MM.1S (cell line): ENCODE measurements around the gene CDKL5.

Experiments used
- DNase-seq: peaks from one replicate; pipeline ENCODE4 v3.0.0-alpha.2; 2015
- H2AFZ ChIP-seq: fragments of 300-600 bp; sonication (generic); 2 replicates; pipeline ENCODE4 v1.6.0; 2016; ENCODE audit warnings: antibody characterized with exemption, low read length
- H3F3A ChIP-seq: fragments of 300-600 bp; sonication (generic); 2 replicates; pipeline ENCODE4 v1.6.1; 2016; ENCODE audit warnings: mild to moderate bottlenecking, antibody characterized with exemption, low read length, moderate library complexity, mixed read lengths; ENCODE audit not compliant: insufficient read depth
- H3K27ac ChIP-seq: fragments of 300-600 bp; sonication (generic); 2 replicates; pipeline ENCODE4 v1.5.1; 2016; ENCODE audit warnings: mild to moderate bottlenecking, low read length
- H3K27me3 ChIP-seq: fragments of 300-600 bp; sonication (generic); replicated peaks from 2 replicates; pipeline ENCODE4 v1.6.0; 2016; ENCODE audit warnings: low read length; ENCODE audit not compliant: insufficient read depth
- H3K36me3 ChIP-seq: fragments of 300-600 bp; sonication (generic); replicated peaks from 2 replicates; pipeline ENCODE4 v1.6.1; 2016; ENCODE audit warnings: mild to moderate bottlenecking, low read length, mixed read lengths; ENCODE audit not compliant: insufficient read depth
- H3K4me1 ChIP-seq: fragments of 300-600 bp; sonication (generic); 2 replicates; pipeline ENCODE4 v1.6.1; 2016; ENCODE audit warnings: low read length, mixed read lengths
- H3K4me2 ChIP-seq: fragments of 300-600 bp; sonication (generic); 2 replicates; pipeline ENCODE4 v1.6.0; 2016; ENCODE audit warnings: low read depth, low read length
- H3K4me3 ChIP-seq: fragments of 300-600 bp; sonication (generic); 2 replicates; pipeline ENCODE4 v1.5.1; 2016; ENCODE audit warnings: low read length, mixed read lengths
- H3K79me2 ChIP-seq: fragments of 300-600 bp; sonication (generic); 2 replicates; pipeline ENCODE4 v1.6.1; 2016; ENCODE audit warnings: mixed run types, low read length, mixed read lengths
- H3K9ac ChIP-seq: fragments of 300-600 bp; sonication (generic); 2 replicates; pipeline ENCODE4 v1.6.1; 2016; ENCODE audit warnings: low read length, mixed read lengths
- H3K9me2 ChIP-seq: fragments of 300-600 bp; sonication (generic); replicated peaks from 2 replicates; pipeline ENCODE4 v1.6.1; 2016; ENCODE audit warnings: mild to moderate bottlenecking, low read length, mixed read lengths; ENCODE audit not compliant: insufficient read depth
- H3K9me3 ChIP-seq: fragments of 300-600 bp; sonication (generic); replicated peaks from 2 replicates; pipeline ENCODE4 v1.6.1; 2016; ENCODE audit warnings: mild to moderate bottlenecking, low read length, mixed read lengths; ENCODE audit not compliant: insufficient read depth
- H4K20me1 ChIP-seq: fragments of 300-600 bp; sonication (generic); 2 replicates; pipeline ENCODE4 v1.6.1; 2016; ENCODE audit warnings: mild to moderate bottlenecking, low read length, moderate library complexity, mixed read lengths; ENCODE audit not compliant: insufficient read depth
- CTCF ChIP-seq: fragments of 300-600 bp; sonication (generic); IDR thresholded peaks from 2 replicates; pipeline ENCODE4 v1.5.1; 2016; ENCODE audit warnings: antibody characterized with exemption, low read length, mixed read lengths
- EZH2 ChIP-seq: fragments of 300-600 bp; sonication (generic); optimal IDR thresholded peaks from 2 replicates; pipeline ENCODE3; 2017; ENCODE audit warnings: low read depth, mild to moderate bottlenecking, antibody characterized with exemption, low read length, mixed read lengths
- EZH2phosphoT487 ChIP-seq: fragments of 300-600 bp; sonication (generic); IDR thresholded peaks from 2 replicates; pipeline ENCODE4 v1.6.1; 2018; ENCODE audit warnings: antibody characterized with exemption, low read length

The CDKL5 gene

GRCh38 chrX:18687856-18688495, 262.6 kb downstream of the CDKL5 start:
- H3K9me3 ChIP-seq: no peaks in the 10 kb centered on the region
- H3K9ac ChIP-seq: no peak overlapping the region
- no peak overlapping the region for H3K4me3 ChIP-seq
- H2AFZ ChIP-seq: no peak overlapping the region
- no peaks in the 10 kb centered on the region for H3K36me3 ChIP-seq
- TF ChIP-seq EZH2 (no peak), CTCF (no peak), EZH2phosphoT487 (no peak)
- H4K20me1 ChIP-seq: no peaks in the 10 kb centered on the region
- H3K27ac ChIP-seq: no peak overlapping the region
- H3K27me3 ChIP-seq: no peaks in the 10 kb centered on the region
- DNase-seq: no peak
- H3F3A ChIP-seq: no peaks in the 10 kb centered on the region
- H3K4me1 ChIP-seq: no peaks in the 10 kb centered on the region
- no peak overlapping the region for H3K4me2 ChIP-seq
- H3K79me2 ChIP-seq: no peaks in the 10 kb centered on the region
- H3K9me2 ChIP-seq: no peaks in the 10 kb centered on the region

- Histone ChIP-seq H2AFZ (no peak overlapping the region), H3K9ac (no peak overlapping the region), H3K4me2 (no peak overlapping the region), H3K4me3 (no peak overlapping the region), H4K20me1 (no peaks in the 10 kb centered on the region), H3F3A (no peaks in the 10 kb centered on the region), H3K79me2 (no peaks in the 10 kb centered on the region), H3K9me2 (no peaks in the 10 kb centered on the region), H3K36me3 (no peaks in the 10 kb centered on the region), H3K9me3 (no peaks in the 10 kb centered on the region), H3K27me3 (no peaks in the 10 kb centered on the region), H3K4me1 (no peaks in the 10 kb centered on the region), H3K27ac (no peak overlapping the region)
- no peak for TF ChIP-seq EZH2
- no peak for TF ChIP-seq CTCF
- no peak for TF ChIP-seq EZH2phosphoT487
- DNase-seq: no peak
Measured at GRCh38 chrX:18691431-18691830, 266.0 kb downstream of the CDKL5 start.

GRCh38 chrX:18692541-18692940, 267.1 kb downstream of the CDKL5 start:
- no peak for DNase-seq
- H3K9ac ChIP-seq: no peak overlapping the region
- no peaks in the 10 kb centered on the region for H3K9me3 ChIP-seq
- no peak overlapping the region for H3K4me3 ChIP-seq
- H3K36me3 ChIP-seq: no peaks in the 10 kb centered on the region
- no peaks in the 10 kb centered on the region for H3K4me1 ChIP-seq
- TF ChIP-seq EZH2phosphoT487 (no peak), EZH2 (no peak), CTCF (no peak)
- no peak overlapping the region for H3K27ac ChIP-seq
- no peaks in the 10 kb centered on the region for H4K20me1 ChIP-seq
- H2AFZ ChIP-seq: no peak overlapping the region
- no peaks in the 10 kb centered on the region for H3K79me2 ChIP-seq
- H3F3A ChIP-seq: no peaks in the 10 kb centered on the region
- no peaks in the 10 kb centered on the region for H3K9me2 ChIP-seq
- H3K4me2 ChIP-seq: no peak overlapping the region
- no peaks in the 10 kb centered on the region for H3K27me3 ChIP-seq
